HFFc6 (cell line): ENCODE data around the gene STRBP. TPM values are rescaled to one million over a fixed set of nuclear protein-coding genes. Genes with fewer than 3 reads are reported as not detected.

ENCODE experiments used
- DNase-seq: peaks from one replicate; pipeline ENCODE4 v3.0.0-alpha.2; 2018
- H3K27ac Mint-ChIP-seq: 2 replicates; pipeline ENCODE4 v1.8.0; 2020; ENCODE audit warnings: mild to moderate bottlenecking, mixed read lengths
- H3K27me3 Mint-ChIP-seq: 2 replicates; pipeline ENCODE4 v1.8.0; 2021; ENCODE audit warnings: mild to moderate bottlenecking, moderate library complexity, mixed read lengths; ENCODE audit not compliant: insufficient read depth
- H3K36me3 Mint-ChIP-seq: 2 replicates; pipeline ENCODE4 v1.8.0; 2021; ENCODE audit warnings: low read depth, mixed read lengths
- H3K4me1 Mint-ChIP-seq: 2 replicates; pipeline ENCODE4 v1.8.0; 2020; ENCODE audit warnings: low read depth, mixed read lengths
- H3K4me3 Mint-ChIP-seq: 2 replicates; pipeline ENCODE4 v1.8.0; 2020; ENCODE audit warnings: mild to moderate bottlenecking, moderate library complexity, mixed read lengths
- H3K9me3 Mint-ChIP-seq: 2 replicates; pipeline ENCODE4 v1.8.0; 2020; ENCODE audit warnings: mild to moderate bottlenecking, mixed read lengths
- CTCF ChIP-seq: fragments of 200-600 bp; sonication (generic); IDR thresholded peaks from 2 replicates; pipeline ENCODE4 v1.5.0; 2021; ENCODE audit warnings: antibody characterized with exemption, mild to moderate bottlenecking
- total RNA-seq, 6 experiments: library from RNA; stranded (reverse); fragmentation: NEBNext Ultra II Directional; extraction: Animal tissue kit (Norgen Biotek cat#: 25700); gene quantifications; 2 replicates in 1 of 6; 3 replicates in 5 of 6; pipeline ENCODE4 v1.2.3, GENCODE V29; 2021

STRBP gene
- total RNA-seq, 6 experiments from 2014 or later, result 1.4 to 2.5 (median 1.9) TPM

GRCh38 chr9:123131993-123132392 lies 136.4 kb downstream of the STRBP start:
- Mint-ChIP-seq H3K4me3 (no peak overlapping the region), H3K4me1 (no peaks in the 10 kb centered on the region), H3K27me3 (no peaks in the 10 kb centered on the region), H3K36me3 (no peaks in the 10 kb centered on the region), H3K9me3 (no peaks in the 10 kb centered on the region), H3K27ac (no peak overlapping the region)
- no peak for TF ChIP-seq CTCF
- no peak for DNase-seq

GRCh38 chr9:123131258-123131657 lies 137.1 kb downstream of the STRBP start:
- Mint-ChIP-seq H3K27me3 (no peaks in the 10 kb centered on the region), H3K4me3 (no peak overlapping the region), H3K4me1 (no peaks in the 10 kb centered on the region), H3K27ac (no peak overlapping the region), H3K36me3 (no peaks in the 10 kb centered on the region), H3K9me3 (no peaks in the 10 kb centered on the region)
- TF ChIP-seq CTCF, result no peak
- peak; percentile 54 for DNase-seq

DNA sequence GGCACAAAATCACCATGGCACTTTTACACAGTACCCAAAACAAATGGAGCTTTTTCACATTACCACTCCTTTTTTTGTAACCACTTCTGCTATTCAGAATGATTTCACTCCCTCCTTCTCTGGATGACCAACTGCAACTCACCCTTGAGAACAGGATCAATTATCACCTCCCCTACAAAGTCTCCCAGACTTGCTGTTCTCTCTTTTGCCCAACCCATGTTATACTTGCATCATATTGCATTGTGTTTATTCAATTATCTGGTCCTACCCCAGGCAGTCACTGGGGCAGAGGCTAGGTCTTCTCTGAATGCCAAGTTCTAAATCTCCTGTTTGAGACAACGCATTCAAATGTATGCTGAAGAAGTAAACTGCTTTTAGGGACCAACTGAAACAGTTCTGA lies 139.0 kb downstream of the STRBP start:
- H3K36me3 Mint-ChIP-seq, result no peaks in the 10 kb centered on the region
- no peaks in the 10 kb centered on the region for H3K9me3 Mint-ChIP-seq
- H3K4me3 Mint-ChIP-seq, result no peak overlapping the region
- no peaks in the 10 kb centered on the region for H3K27me3 Mint-ChIP-seq
- no peak overlapping the region for H3K27ac Mint-ChIP-seq
- TF ChIP-seq CTCF, result no peak
- DNase-seq, result no peak
- H3K4me1 Mint-ChIP-seq, result no peaks in the 10 kb centered on the region

- Mint-ChIP-seq H3K4me3 (no peak overlapping the region), H3K27ac (no peak overlapping the region), H3K27me3 (no peaks in the 10 kb centered on the region), H3K9me3 (no peaks in the 10 kb centered on the region), H3K36me3 (no peaks in the 10 kb centered on the region), H3K4me1 (no peaks in the 10 kb centered on the region)
- TF ChIP-seq CTCF, result no peak
- DNase-seq, result no peak
Measured at GRCh38 chr9:123128591-123128990, 139.8 kb downstream of the STRBP start.

DNA sequence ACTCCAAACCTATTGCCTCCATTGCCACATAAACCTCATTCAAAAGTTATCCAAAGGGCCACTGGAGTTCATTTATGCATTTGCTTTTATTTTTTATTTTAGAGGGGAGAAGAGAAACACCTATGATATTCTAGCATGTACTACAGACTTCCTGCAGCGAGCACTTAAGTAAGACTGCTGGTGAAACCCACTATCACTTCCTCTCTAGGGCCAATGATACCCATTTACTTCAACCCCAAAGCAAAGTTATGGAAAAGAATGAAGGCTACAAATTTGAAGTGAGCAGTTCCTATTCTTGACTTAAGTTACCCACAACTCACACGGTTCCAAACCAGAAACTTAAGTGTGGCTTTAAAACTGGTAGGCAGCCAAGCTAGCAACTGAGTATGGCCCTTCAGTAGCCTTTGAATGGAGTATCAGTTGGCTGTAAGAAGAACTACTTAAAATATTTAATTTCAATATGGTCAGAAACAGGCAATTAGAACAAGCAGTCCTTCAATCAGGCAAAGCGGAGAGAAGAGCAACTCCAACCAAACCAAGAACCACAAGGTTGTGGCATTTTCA lies 140.8 kb downstream of the STRBP start:
- Mint-ChIP-seq H3K27me3 (no peaks in the 10 kb centered on the region), H3K27ac (no peak overlapping the region), H3K4me1 (no peaks in the 10 kb centered on the region), H3K4me3 (no peak overlapping the region), H3K36me3 (no peaks in the 10 kb centered on the region), H3K9me3 (no peaks in the 10 kb centered on the region)
- no peak for TF ChIP-seq CTCF
- no peak for DNase-seq

DNA sequence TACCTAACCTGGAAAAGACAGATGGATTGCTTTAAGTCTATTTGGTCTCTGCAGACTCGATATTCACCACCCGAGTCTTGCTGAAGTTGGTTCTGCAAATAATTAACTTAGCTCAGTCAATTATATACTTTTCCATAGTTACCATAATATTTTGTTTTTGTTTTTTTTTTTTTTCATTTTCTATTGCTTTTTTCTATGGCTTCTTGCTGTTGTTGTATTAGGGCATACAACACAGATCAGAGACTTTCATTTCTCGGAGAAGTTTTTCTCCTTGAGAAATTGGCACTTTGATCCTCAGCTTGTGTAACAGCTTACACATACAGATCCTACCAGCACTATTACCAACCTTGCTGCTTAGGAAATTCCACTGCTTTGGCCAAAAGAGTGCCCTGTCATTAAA lies 146.9 kb downstream of the STRBP start:
- Mint-ChIP-seq H3K4me1 (no peaks in the 10 kb centered on the region), H3K27me3 (peaks cover 12% of the 10 kb centered on the region), H3K9me3 (no peaks in the 10 kb centered on the region), H3K36me3 (no peaks in the 10 kb centered on the region), H3K27ac (no peak overlapping the region), H3K4me3 (no peak overlapping the region)
- DNase-seq, result no peak
- no peak for TF ChIP-seq CTCF
